GF-D8 (cell line): ENCODE results near the gene CEACAM19.
A peak's percentile ranks its signal among the peaks of the same experiment; 100 is the strongest.
"Not testable (repeated sequence)": the region's sequence is repeated elsewhere in the genome, so short reads cannot be mapped to it uniquely, and the experiment has no call there.

ENCODE experiments used
- DNase-seq: peaks from one replicate; lab custom pipeline; 2025; lab: John Stamatoyannopoulos, UW

The CEACAM19 gene

GRCh38 chr19:44701228-44701627 lies 29.9 kb downstream of the CEACAM19 start:
- DNase-seq = no peak

GRCh38 chr19:44702551-44703176 lies 31.4 kb downstream of the CEACAM19 start:
- DNase-seq = no peak

GRCh38 chr19:44703336-44704078 lies 32.2 kb downstream of the CEACAM19 start:
- no peak for DNase-seq

GRCh38 chr19:44704982-44705381 lies 33.7 kb downstream of the CEACAM19 start:
- DNase-seq = no peak

GRCh38 chr19:44705502-44706010 lies 34.3 kb downstream of the CEACAM19 start:
- DNase-seq = no peak

DNA sequence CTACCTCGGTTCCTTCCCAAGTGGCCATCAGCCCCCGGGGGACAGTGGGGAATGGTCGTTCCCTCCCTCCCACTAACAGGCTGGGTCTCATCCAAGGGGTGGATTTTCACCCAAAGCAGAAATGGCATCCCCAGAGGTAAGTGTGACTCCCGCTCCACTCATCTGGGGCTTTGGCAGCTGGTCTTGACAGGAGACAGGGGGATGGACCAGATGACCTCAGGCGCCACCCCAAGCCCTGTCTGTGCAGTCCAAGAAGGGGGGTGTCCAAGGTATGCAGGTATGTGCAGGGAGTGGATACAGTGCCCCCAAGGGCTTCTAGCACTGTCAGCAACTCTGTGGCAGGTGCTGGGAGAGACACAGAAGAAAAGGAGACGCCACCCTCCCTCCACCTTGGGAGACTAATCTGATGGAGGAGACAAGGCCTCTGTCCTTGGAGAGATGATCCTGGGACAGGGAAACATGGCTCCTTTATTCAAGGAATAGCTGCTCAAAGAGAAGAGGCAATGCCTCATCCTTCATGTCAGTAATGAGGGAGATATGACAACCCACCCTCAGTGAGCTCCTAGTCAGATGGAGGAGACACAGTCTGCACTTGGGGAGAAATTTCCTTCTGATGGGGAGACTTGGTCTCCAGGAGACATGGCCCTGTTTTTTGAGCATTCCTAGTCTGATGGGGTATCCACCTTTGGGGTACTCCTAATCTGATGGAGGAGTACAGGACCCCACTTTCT lies 35.4 kb downstream of the CEACAM19 start:
- no peak for DNase-seq

GRCh38 chr19:44707794-44708193 lies 36.5 kb downstream of the CEACAM19 start:
- DNase-seq = no peak

- DNase-seq = no peak
Observed at GRCh38 chr19:44708940-44709339, 37.7 kb downstream of the CEACAM19 start.

GRCh38 chr19:44709434-44710266 lies 38.4 kb downstream of the CEACAM19 start:
- not testable (repeated sequence) for DNase-seq

DNA sequence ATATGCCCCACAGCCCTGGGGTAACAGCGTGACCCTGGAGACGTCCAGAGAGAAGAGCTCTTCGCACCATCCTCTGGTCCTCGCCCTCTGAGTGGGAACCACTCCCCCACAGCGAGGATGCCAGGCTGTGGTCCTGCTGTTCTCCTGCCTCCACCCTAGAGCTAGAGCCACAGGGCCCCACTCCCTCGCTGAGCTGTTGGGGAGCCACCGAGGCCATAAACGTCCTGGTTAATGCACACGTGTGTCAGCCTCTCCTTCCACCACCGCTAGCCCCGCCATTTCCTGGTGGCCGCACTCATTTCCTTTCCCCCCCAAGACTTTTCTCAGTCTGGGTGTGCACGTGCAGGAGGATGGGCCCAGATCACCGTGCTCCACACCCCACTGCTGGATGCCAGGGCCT lies 39.2 kb downstream of the CEACAM19 start:
- no peak for DNase-seq

GRCh38 chr19:44712864-44713515 lies 41.7 kb downstream of the CEACAM19 start:
- DNase-seq = no peak

GRCh38 chr19:44714597-44715169 lies 43.4 kb downstream of the CEACAM19 start:
- DNase-seq = no peak

- no peak for DNase-seq
Observed at GRCh38 chr19:44717603-44718002, 46.3 kb downstream of the CEACAM19 start.

DNA sequence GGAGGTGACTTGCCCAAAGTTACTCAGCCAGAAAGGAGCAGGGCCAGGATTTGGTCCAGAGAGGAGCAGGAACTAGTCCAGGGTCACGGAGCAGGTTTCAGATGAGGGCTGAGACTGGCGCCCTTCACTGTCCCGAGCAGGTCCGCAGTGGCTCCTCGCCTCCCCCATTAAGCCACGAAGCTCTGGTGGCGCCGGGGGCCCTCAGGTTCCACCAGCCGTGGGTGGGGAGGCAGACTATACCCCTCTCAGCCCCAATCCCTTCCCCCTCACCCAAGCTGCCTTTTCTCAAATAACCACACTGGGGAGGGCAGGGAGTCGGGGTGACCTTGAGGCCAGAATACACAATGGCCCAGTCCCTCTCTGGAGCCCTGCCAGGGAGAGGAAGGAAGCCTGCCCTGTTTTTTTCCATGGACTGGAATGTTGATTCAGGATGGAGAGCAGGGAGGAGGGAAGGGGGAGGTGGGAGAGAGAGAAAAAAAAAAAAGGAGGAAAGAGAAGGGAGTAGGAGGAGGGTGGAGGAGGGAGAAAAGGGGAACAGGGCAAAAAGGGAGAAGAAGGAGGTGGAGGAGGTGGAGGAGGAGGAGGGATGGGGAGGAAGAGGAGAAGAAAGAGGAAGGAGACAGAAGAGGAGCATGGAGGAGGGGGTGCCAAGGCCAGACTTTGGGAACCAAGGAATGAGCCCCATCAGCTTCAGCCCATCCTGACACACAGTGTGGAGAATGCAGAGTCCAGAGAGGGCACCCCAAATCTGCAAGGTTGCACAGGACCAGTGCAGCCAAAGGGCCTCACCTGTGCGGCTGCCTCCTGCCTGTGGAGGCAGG lies 47.4 kb downstream of the CEACAM19 start:
- no peak for DNase-seq

- no peak for DNase-seq
Observed at GRCh38 chr19:44719262-44719701, 48.0 kb downstream of the CEACAM19 start.

DNA sequence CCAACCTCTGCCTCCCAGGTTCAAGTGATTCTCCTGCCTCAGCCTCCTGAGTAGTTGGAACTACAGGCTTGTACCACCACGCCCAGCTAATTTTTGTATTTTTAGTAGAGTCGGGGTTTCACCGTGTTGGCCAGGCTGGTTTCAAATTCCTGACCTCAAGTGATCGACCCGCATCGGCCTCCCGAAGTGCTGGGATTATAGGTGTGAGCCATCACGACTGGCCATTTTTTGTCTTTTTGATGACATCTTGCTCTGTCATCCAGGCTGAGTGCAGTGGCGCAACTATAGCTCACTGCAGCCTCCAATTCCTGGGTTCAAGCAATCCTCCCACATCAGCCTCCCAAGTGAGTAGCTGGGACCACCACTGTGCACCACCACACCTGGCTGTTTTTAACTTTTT lies 49.1 kb downstream of the CEACAM19 start:
- not testable (repeated sequence) for DNase-seq

GRCh38 chr19:44720945-44721344 lies 49.7 kb downstream of the CEACAM19 start:
- DNase-seq = no peak

- DNase-seq = not testable (repeated sequence)
Observed at GRCh38 chr19:44721369-44721768, 50.1 kb downstream of the CEACAM19 start.

GRCh38 chr19:44722131-44723121 lies 51.1 kb downstream of the CEACAM19 start:
- peak; percentile 73 for DNase-seq
